SH-SY5Y (cell line): ENCODE results near the gene GLTP.

Source experiments
- GATA2 ChIP-seq: IDR thresholded peaks from 2 replicates; pipeline ENCODE4 v1.6.1; 2011; ENCODE audit warnings: mild to moderate bottlenecking, low read depth, low read length
- GATA3 ChIP-seq: IDR thresholded peaks from 2 replicates; pipeline ENCODE4 v1.6.1; 2011; ENCODE audit warnings: low read depth, mild to moderate bottlenecking, low read length, moderate library complexity

GLTP gene

DNA sequence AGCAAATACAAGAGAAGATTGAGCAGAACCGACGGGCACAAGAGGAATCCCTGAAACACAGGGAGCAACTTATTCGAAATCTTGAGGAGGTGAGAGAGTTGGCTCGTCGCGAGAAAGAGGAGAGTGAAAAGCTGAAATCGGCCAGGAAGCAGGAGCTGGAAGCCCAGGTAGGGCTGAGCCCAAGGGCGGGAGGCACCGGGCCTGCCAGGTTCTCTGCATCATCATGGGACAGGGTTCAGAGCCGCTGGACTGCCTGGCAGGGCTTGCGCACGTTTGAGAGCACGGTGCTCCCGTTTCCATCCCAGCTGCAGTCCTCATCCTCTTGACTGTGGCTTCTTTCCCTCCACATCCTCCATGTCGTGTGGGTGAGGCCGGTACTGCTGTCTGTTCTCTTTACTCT, 34.1 kb upstream of the GLTP start:
- TF ChIP-seq GATA2 (no peak), GATA3 (no peak)

- TF ChIP-seq GATA3: no peak
- TF ChIP-seq GATA2: peak; percentile 44; the same call in 1 of the 2 replicates
Measured at GRCh38 chr12:109912855-109913321, 32.5 kb upstream of the GLTP start.

- TF ChIP-seq GATA2 (no peak), GATA3 (no peak)
Measured at GRCh38 chr12:109910969-109911348, 30.6 kb upstream of the GLTP start.

DNA sequence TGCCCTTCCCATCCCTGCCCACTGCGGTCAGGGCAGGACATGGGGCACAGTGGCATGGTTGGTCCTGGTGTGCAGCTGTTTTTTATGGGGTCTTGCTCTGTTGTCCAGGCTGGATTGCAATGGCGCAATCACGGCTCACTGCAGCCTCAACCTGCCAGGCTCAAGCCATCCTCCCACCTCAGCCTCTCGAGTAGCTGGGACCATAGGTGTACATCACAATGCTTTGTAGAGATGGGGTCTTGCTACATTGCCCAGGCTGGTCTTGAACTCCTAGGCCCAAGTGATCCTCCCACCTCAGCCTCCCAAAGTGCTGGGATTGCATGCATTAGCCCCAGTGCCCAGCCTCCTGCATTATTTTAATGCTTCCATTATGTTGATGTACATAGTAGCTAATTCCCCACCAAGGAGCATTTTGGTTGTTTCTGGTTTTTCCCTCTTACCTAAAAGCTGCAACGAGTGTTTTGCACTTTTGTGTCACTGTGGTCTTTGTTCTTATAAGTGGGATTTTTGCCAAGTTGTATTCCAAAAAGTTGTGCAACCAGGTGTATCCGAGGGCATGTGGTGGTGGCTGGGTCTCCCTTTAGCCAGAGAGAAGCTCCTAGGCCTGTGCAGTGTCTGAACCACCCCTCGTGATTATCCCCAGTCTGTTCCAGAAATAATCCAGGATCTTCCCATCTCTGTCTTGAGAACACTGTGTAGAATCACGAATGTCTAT, 30.1 kb upstream of the GLTP start:
- no peak for TF ChIP-seq GATA3
- TF ChIP-seq GATA2: no peak

- no peak for TF ChIP-seq GATA2
- TF ChIP-seq GATA3: no peak
Measured at GRCh38 chr12:109905301-109905700, 25.0 kb upstream of the GLTP start.

DNA sequence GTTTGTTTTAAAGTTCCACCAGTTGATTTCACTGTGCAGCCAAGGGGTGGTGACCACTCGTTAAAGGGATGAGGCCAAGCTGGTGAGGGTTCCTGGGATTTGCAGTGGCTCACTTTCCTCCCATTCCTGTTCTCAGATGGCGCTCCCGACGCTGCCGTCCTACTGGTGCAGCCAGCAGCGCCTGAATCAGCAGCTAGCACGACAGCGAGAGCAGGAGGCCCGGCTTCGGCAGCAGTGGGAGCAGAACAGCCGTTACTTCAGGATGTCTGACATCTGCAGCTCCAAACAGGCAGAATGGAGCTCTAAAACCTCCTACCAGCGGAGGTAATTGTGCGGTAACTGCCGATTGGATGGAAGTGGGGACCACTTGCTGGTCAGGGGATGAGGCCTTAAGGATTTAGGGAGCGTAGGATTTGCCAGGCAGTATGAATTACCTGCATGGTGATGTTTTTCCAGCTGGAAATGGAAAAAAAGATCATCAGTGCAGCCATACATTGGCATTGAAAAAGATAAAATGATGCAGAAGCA, 22.6 kb upstream of the GLTP start:
- TF ChIP-seq GATA3: no peak
- no peak for TF ChIP-seq GATA2

DNA sequence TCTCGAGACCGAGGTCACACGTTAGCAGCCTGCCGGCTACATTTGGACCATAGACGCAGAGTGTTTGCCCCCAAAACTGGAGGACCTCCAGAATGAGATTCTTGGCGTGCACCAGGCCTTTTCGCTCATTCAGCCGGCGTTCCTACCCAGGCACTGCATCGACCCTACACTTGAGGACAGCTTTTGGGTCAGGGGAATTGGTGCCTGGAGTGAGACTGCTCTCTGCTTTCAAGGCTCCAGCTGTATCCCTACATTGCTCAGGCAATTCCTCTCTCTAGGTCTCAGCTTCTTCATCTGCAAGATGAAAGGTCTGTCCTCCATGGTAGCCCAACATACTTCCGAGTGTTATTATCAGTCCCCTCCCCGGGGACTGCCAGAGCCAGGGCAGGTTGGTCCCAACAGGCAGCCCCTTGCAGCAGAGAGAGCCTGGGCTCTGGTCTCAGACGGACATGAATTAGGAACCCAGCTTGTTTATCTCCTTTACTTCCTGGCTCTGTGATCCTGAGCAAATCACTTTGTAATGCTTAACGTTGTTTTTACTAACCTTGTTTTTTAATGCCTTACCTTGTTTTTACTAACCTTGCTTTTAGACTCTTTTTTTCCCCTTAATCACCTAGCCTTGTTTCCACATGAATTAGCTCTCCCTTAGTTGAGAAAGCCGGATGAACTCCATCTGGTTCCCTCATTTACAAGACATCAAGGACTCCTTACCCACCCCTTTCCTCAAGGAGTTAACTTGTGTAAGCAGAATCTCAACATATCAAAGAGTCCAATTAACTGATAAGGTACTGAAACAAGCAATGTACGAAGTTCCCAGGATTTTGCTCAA, 20.6 kb upstream of the GLTP start:
- TF ChIP-seq GATA2 (no peak), GATA3 (no peak)

DNA sequence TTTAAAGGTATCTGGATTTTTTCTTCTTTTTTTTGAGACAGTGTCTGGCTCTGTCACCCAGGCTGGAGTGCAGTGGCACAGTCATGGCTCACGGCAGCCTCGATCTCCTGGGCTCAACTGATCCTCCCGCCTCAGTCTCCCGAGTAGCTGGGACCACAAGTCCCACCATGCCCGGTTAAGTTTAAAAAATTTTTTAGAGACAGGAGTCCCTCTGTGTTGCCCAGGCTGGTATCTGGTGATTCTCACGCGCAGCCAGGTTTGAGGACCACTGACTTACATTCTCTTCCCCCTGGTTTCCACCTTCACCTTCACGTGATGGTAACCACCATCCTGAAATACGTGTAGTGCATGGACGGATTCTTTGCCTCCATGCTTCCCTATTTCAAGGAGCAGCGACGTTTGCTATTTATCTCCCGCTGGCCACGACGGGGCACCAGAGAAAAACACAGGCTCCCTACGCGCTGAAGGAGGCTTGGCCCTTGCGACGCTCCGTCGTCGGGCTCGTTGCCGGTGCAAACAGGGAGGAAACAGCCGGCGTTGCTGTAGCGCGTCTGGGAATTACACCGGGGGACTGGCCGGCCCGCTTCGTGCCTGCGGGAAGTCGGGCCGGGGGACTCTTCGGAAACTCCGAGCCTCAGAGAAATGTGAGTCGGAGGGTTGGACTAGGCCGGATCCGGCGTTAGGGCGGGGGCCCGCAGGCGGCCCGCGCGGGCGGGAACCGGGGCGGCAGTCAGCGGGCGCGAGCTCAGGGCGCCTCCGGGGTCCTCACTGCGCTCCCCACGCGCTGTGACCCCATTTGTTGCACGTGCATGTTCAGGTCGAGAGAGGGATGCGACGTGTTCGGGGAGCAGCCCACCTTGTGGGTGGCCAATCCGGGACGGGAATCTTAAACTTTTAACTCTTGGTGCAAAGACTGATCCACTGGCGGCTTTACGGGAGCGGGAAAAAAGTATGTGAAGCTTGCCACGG, 19.7 kb upstream of the GLTP start, which contains the start of gene TCHP:
Gene TCHP, plus strand, starts transcription at position 492 of the 969 bp plus-strand sequence. CDS start 2,753 bp downstream, outside the sequence.
- TF ChIP-seq GATA3 (no peak), GATA2 (peak; percentile 18; the same call in 1 of the 2 replicates)

- TF ChIP-seq GATA3 (no peak), GATA2 (no peak)
Measured at GRCh38 chr12:109897029-109897428, 16.7 kb upstream of the GLTP start.

DNA sequence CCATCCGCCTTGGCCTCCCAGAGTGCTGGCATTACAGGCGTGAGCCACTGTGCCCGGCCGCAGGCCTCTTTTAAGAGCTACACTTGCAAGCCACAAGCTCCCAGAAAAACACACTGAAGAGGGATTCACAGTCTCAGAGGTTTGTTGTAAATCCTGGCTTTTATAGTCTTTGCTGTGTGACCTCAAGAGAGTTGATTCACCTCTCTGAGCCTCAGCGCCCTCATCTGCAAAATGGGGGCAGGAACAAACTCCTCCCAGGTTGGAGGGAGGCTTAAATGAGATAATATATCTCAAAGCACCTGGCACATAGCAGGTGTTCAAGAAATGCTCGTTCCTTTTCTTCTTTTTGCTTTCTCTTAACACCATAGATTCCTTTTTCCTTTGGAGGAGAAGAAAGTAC, 15.8 kb upstream of the GLTP start:
- TF ChIP-seq GATA3: no peak
- TF ChIP-seq GATA2: no peak

- no peak for TF ChIP-seq GATA2
- no peak for TF ChIP-seq GATA3
Measured at GRCh38 chr12:109894939-109895338, 14.6 kb upstream of the GLTP start.

GRCh38 chr12:109893261-109893995, 13.1 kb upstream of the GLTP start:
- TF ChIP-seq GATA3 (no peak), GATA2 (no peak)

DNA sequence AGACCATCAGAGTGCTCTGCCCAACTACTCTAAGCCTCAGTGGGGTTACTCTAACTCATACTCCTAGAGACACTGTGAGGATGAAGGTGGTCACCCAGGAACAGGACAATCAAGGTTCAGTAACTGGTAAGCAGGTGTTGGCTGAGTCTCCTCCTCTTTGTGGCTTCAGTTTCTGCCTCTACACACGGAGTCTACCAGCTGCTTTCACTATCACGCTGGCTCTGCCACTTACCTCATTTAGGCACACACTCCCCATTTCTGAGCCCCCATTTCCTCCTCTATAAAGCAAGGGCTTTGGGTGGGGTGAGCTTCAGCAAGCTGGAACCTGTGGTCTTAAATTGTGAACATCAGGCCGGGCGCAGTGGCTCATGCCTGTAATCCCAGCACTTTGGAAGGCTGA, 12.4 kb upstream of the GLTP start:
- TF ChIP-seq GATA3 (no peak), GATA2 (no peak)
